IMR-90 (cell line): ENCODE measurements around the gene CD93. TPM values are rescaled to one million over a fixed set of nuclear protein-coding genes. Genes with fewer than 3 reads are reported as not detected.

ENCODE experiments used
- ATAC-seq: fragments of 200-7000 bp; cut with Tn5 transposase; 2 replicates; pipeline ENCODE4 v1.9.1; 2020; ENCODE audit warnings: low read depth, mild to moderate bottlenecking, moderate library complexity
- BruUV-seq: library from RNA; stranded (reverse); fragments of 400-500 nt; replicated peaks from 2 replicates; lab custom pipeline; 2021; lab: Mats Ljungman, UMichigan
- CTCF ChIA-PET: fragments of 300-600 bp; formaldehyde crosslinking; extraction: SDS; loops from one replicate; lab custom pipeline; 2021; ENCODE audit warnings: antibody characterized with exemption; lab: Yijun Ruan, JAX
- POLR2A ChIA-PET: fragments of 300-600 bp; sonication (Branson Sonifier 250); formaldehyde crosslinking; loops from one replicate; lab custom pipeline; 2022; ENCODE audit warnings: antibody characterized with exemption; ENCODE audit not compliant: unreplicated experiment; lab: Charles Lee
- DNase-seq: peaks from one replicate; pipeline ENCODE4 v3.0.0; 2013
- H2AFZ ChIP-seq: replicated peaks from 2 replicates; pipeline ENCODE3; 2013; ENCODE audit warnings: low read length, mild to moderate bottlenecking; ENCODE audit not compliant: poor library complexity
- H2AK5ac ChIP-seq: 2 replicates; pipeline ENCODE4 v1.6.1; 2013; ENCODE audit warnings: low read depth, low read length, inconsistent platforms
- H2AK9ac ChIP-seq: replicated peaks from 2 replicates; pipeline ENCODE3; 2013; ENCODE audit warnings: mild to moderate bottlenecking, low read depth, low read length, moderate library complexity; ENCODE audit not compliant: poor library complexity
- H2BK120ac ChIP-seq: 2 replicates; pipeline ENCODE4 v1.6.1; 2013; ENCODE audit warnings: low read depth, low read length, inconsistent platforms
- H2BK15ac ChIP-seq: 3 replicates; pipeline ENCODE4 v1.6.1; 2013; ENCODE audit warnings: low read depth, low read length, inconsistent platforms
- H2BK20ac ChIP-seq: 2 replicates; pipeline ENCODE4 v1.6.1; 2013; ENCODE audit warnings: low read depth, mild to moderate bottlenecking, inconsistent platforms, low read length, moderate library complexity
- H2BK5ac ChIP-seq: 2 replicates; pipeline ENCODE4 v1.6.1; 2013; ENCODE audit warnings: mild to moderate bottlenecking, low read depth, low read length, inconsistent platforms; ENCODE audit not compliant: poor library complexity, severe bottlenecking
- H3K14ac ChIP-seq: replicated peaks from 2 replicates; pipeline ENCODE4 v1.6.1; 2013; ENCODE audit warnings: low read depth, low read length, inconsistent platforms
- H3K18ac ChIP-seq: 2 replicates; pipeline ENCODE4 v1.6.1; 2013; ENCODE audit warnings: low read depth, low read length, control low read depth
- H3K23ac ChIP-seq: 2 replicates; pipeline ENCODE4 v1.6.1; 2013; ENCODE audit warnings: low read depth, low read length, inconsistent platforms
- H3K27ac ChIP-seq: 2 replicates; pipeline ENCODE4 v1.5.1; 2013; ENCODE audit warnings: mild to moderate bottlenecking, control low read depth, low read length; ENCODE audit not compliant: insufficient read depth
- H3K27me3 ChIP-seq: 2 replicates; pipeline ENCODE4 v1.6.1; 2013; ENCODE audit warnings: low read length; ENCODE audit not compliant: control insufficient read depth, insufficient read depth
- H3K36me3 ChIP-seq: 2 replicates; pipeline ENCODE4 v1.6.1; 2013; ENCODE audit warnings: low read length, mixed read lengths; ENCODE audit not compliant: control insufficient read depth, insufficient read depth
- H3K4ac ChIP-seq: 2 replicates; pipeline ENCODE4 v1.6.1; 2013; ENCODE audit warnings: low read depth, low read length, inconsistent platforms
- H3K4me1 ChIP-seq: 2 replicates; pipeline ENCODE4 v1.6.1; 2013; ENCODE audit warnings: low read length, mixed read lengths; ENCODE audit not compliant: control insufficient read depth, insufficient read depth
- H3K4me2 ChIP-seq: 2 replicates; pipeline ENCODE4 v1.6.1; 2013; ENCODE audit warnings: low read depth, mild to moderate bottlenecking, control low read depth, low read length, moderate library complexity
- H3K4me3 ChIP-seq: 2 replicates; pipeline ENCODE4 v1.5.1; 2013; ENCODE audit warnings: low read depth, mild to moderate bottlenecking, control low read depth, low read length, moderate library complexity; ENCODE audit not compliant: insufficient read depth
- H3K56ac ChIP-seq: 2 replicates; pipeline ENCODE4 v1.6.1; 2013; ENCODE audit warnings: low read length, inconsistent platforms; ENCODE audit not compliant: insufficient read depth; ENCODE audit errors: extremely low read depth
- H3K79me1 ChIP-seq, 2 experiments: 2 replicates each; pipeline ENCODE4 v1.6.1; 2013; ENCODE audit warnings: low read length in 2 of 2, inconsistent platforms in 1 of 2, low read depth in 1 of 2
- H3K9ac ChIP-seq: 2 replicates; pipeline ENCODE4 v1.6.1; 2013; ENCODE audit warnings: low read depth, low read length, control low read depth
- H3K9me1 ChIP-seq: 2 replicates; pipeline ENCODE4 v1.6.1; 2013; ENCODE audit warnings: low read length, inconsistent platforms; ENCODE audit not compliant: insufficient read depth
- H3K9me3 ChIP-seq: 2 replicates; pipeline ENCODE4 v1.6.1; 2013; ENCODE audit warnings: low read length; ENCODE audit not compliant: control insufficient read depth, insufficient read depth
- H4K20me1 ChIP-seq: 2 replicates; pipeline ENCODE4 v1.6.1; 2013; ENCODE audit warnings: low read length, inconsistent platforms; ENCODE audit not compliant: insufficient read depth
- H4K5ac ChIP-seq: 2 replicates; pipeline ENCODE4 v1.6.1; 2013; ENCODE audit warnings: mild to moderate bottlenecking, low read depth, low read length, control low read depth
- H4K8ac ChIP-seq, 2 experiments: 2 replicates each; pipeline ENCODE4 v1.6.1; 2013; ENCODE audit warnings: low read depth in 2 of 2, low read length in 2 of 2, control low read depth in 1 of 2, inconsistent platforms in 1 of 2
- H4K91ac ChIP-seq: 2 replicates; pipeline ENCODE4 v1.6.1; 2013; ENCODE audit warnings: low read depth, low read length, inconsistent platforms; ENCODE audit not compliant: insufficient read depth
- BHLHE40 ChIP-seq: fragments of 150-350 bp; IDR thresholded peaks from 2 replicates; pipeline ENCODE4 v1.6.1; 2016; ENCODE audit warnings: mild to moderate bottlenecking, low read depth, low read length
- CHD1 ChIP-seq: IDR thresholded peaks from 2 replicates; pipeline ENCODE4 v1.6.1; 2012; ENCODE audit warnings: low read depth, low read length, improper control_type of control experiment
- MAZ ChIP-seq: IDR thresholded peaks from 2 replicates; pipeline ENCODE4 v1.6.1; 2012; ENCODE audit warnings: low read depth, mild to moderate bottlenecking, low read length, improper control_type of control experiment, moderate library complexity, borderline replicate concordance
- MXI1 ChIP-seq: IDR thresholded peaks from 2 replicates; pipeline ENCODE4 v1.6.1; 2012; ENCODE audit warnings: low read depth, mild to moderate bottlenecking, low read length, moderate library complexity, borderline replicate concordance
- RFX5 ChIP-seq: IDR thresholded peaks from 2 replicates; pipeline ENCODE4 v1.8.0; 2012; ENCODE audit warnings: low read depth, mild to moderate bottlenecking, low read length, moderate library complexity
- SMC3 ChIP-seq: fragments of 150-350 bp; IDR thresholded peaks from 2 replicates; pipeline ENCODE4 v1.6.1; 2016; ENCODE audit warnings: low read depth, mild to moderate bottlenecking, antibody characterized with exemption, low read length, moderate library complexity
- WGBS, 2 experiments: methylation state at CpG; one replicate each; pipeline versions ENCODE4 v1.1.5 to v1.1.7; 2013; ENCODE audit warnings: missing lambda C conversion rate in 2 of 2; ENCODE audit not compliant: insufficient read length in 1 of 2; ENCODE audit errors: extremely low coverage in 2 of 2; 5-methylcytosine and 5-hydroxymethylcytosine counted together
- dilution Hi-C: fragments of 300-500 bp; cut with HindIII; formaldehyde crosslinking; loops from one replicate; pipeline ENCODE4 v1.14.3; 2018; ENCODE audit warnings: low sequenced_read_pairs; ENCODE audit not compliant: unreplicated experiment
- in situ Hi-C: fragments of 300-500 bp; cut with MboI; formaldehyde crosslinking; loops from 3 replicates; pipeline ENCODE4 v1.14.3; 2019; ENCODE audit warnings: low sequenced_read_pairs, inconsistent platforms, mixed read lengths
- intact Hi-C: fragments of 100-400 bp; cut with micrococcal nuclease; formaldehyde crosslinking; loops from 2 replicates; pipeline ENCODE4 v1.10.0; 2022
- polyA plus RNA-seq, 3 experiments: library from polyadenylated mRNA; depleted of rRNA; stranded (reverse); fragments of >200 nt; gene quantifications; 2 replicates each; pipeline ENCODE4 v1.2.3, GENCODE V29; 2012; ENCODE audit warnings: low replicate concordance in 1 of 3
- total RNA-seq: library from RNA; depleted of rRNA; stranded (reverse); fragments of >200 nt; gene quantifications from 2 replicates; pipeline ENCODE4 v1.2.3, GENCODE V29; 2012
- TF ChIP-seq, protein P1 (sequence below): fragments of 150-350 bp; IDR thresholded peaks from 2 replicates; pipeline ENCODE4 v1.6.1; 2017; ENCODE audit warnings: mild to moderate bottlenecking, antibody characterized with exemption, low read length, low read depth
- TF ChIP-seq, protein P2 (sequence below): fragments of 150-350 bp; IDR thresholded peaks from 2 replicates; pipeline ENCODE4 v1.6.1; 2016; ENCODE audit warnings: low read depth, mild to moderate bottlenecking, low read length, moderate library complexity, borderline replicate concordance
- TF ChIP-seq, protein P3 (sequence below): conservative IDR thresholded peaks from 2 replicates; pipeline ENCODE4 v1.5.1; 2012; ENCODE audit warnings: mild to moderate bottlenecking, low read depth, low read length, improper control_type of control experiment

Gene CD93
- total and polyA plus RNA-seq, 2 of the 4 experiments (the other 2 are of a cell fraction) = under 0.01 to 0.02 TPM

DNA sequence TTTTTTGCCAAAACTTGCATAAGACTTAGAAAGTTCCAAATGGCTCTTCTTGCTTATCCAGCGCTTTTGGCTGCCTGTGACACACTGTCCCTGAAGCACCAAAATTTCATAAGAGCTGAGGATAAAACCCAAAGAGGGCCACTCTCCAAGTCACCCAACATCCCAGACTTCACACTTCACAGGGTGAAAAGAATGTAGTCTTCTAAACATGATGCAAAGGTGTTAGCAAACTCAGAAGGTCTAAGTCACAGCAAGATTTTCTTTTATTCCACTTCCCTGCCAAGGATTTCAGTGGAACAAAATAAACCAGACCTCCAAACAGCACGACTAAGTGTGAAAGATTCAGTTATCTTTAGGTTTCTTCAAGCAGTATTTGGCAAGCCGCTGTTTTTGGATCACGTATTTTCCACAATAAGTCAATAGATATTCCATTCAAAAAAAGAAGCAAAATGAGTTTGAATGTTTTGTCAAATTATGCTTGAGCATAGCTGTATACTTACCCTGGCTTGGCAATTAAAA, 44.6 kb upstream of the CD93 start:
- no peaks in the 10 kb centered on the region for H3K9me3 ChIP-seq
- no peaks in the 10 kb centered on the region for H3K79me1 ChIP-seq
- no peak overlapping the region for H4K8ac ChIP-seq
- no peak overlapping the region for H4K5ac ChIP-seq
- ChIA-PET POLR2A (no interaction called here), CTCF (no interaction called here)
- dilution Hi-C loops (no loop called here), intact Hi-C loops (no loop called here), in situ Hi-C loops (no loop called here)
- H3K4me3 ChIP-seq = no peak overlapping the region
- no CpG with 5 or more reads among the region's 4 CpGs for WGBS, 2 experiments
- H3K36me3 ChIP-seq = no peaks in the 10 kb centered on the region
- no peak overlapping the region for H2BK20ac ChIP-seq
- H4K20me1 ChIP-seq = no peaks in the 10 kb centered on the region
- no peak overlapping the region for H2BK15ac ChIP-seq
- H3K56ac ChIP-seq = no peak overlapping the region
- no peak overlapping the region for H2BK5ac ChIP-seq
- no peak overlapping the region for H3K23ac ChIP-seq
- no peak overlapping the region for H3K27ac ChIP-seq
- H3K9me1 ChIP-seq = no peaks in the 10 kb centered on the region
- H3K27me3 ChIP-seq = no peaks in the 10 kb centered on the region
- peaks cover 4% of the 10 kb centered on the region for H3K4me1 ChIP-seq
- no peak overlapping the region for H3K4ac ChIP-seq
- no peak overlapping the region for H3K14ac ChIP-seq
- no peak overlapping the region for H2BK120ac ChIP-seq
- no peak overlapping the region for H2AFZ ChIP-seq
- H4K91ac ChIP-seq = no peak overlapping the region
- ATAC-seq = no peak
- no peak overlapping the region for H2AK9ac ChIP-seq
- TF ChIP-seq, protein P1, sequence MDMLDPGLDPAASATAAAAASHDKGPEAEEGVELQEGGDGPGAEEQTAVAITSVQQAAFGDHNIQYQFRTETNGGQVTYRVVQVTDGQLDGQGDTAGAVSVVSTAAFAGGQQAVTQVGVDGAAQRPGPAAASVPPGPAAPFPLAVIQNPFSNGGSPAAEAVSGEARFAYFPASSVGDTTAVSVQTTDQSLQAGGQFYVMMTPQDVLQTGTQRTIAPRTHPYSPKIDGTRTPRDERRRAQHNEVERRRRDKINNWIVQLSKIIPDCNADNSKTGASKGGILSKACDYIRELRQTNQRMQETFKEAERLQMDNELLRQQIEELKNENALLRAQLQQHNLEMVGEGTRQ = no peak
- no peak for TF ChIP-seq MAZ
- no peak for TF ChIP-seq MXI1
- TF ChIP-seq, protein P2, sequence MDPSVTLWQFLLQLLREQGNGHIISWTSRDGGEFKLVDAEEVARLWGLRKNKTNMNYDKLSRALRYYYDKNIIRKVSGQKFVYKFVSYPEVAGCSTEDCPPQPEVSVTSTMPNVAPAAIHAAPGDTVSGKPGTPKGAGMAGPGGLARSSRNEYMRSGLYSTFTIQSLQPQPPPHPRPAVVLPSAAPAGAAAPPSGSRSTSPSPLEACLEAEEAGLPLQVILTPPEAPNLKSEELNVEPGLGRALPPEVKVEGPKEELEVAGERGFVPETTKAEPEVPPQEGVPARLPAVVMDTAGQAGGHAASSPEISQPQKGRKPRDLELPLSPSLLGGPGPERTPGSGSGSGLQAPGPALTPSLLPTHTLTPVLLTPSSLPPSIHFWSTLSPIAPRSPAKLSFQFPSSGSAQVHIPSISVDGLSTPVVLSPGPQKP = no peak
- no peak for TF ChIP-seq BHLHE40
- no peak for TF ChIP-seq CHD1
- no peak for TF ChIP-seq RFX5
- TF ChIP-seq SMC3 = no peak
- TF ChIP-seq, protein P3, sequence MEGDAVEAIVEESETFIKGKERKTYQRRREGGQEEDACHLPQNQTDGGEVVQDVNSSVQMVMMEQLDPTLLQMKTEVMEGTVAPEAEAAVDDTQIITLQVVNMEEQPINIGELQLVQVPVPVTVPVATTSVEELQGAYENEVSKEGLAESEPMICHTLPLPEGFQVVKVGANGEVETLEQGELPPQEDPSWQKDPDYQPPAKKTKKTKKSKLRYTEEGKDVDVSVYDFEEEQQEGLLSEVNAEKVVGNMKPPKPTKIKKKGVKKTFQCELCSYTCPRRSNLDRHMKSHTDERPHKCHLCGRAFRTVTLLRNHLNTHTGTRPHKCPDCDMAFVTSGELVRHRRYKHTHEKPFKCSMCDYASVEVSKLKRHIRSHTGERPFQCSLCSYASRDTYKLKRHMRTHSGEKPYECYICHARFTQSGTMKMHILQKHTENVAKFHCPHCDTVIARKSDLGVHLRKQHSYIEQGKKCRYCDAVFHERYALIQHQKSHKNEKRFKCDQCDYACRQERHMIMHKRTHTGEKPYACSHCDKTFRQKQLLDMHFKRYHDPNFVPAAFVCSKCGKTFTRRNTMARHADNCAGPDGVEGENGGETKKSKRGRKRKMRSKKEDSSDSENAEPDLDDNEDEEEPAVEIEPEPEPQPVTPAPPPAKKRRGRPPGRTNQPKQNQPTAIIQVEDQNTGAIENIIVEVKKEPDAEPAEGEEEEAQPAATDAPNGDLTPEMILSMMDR = no peak
- H3K18ac ChIP-seq = no peak overlapping the region
- no peak for DNase-seq
- no peak overlapping the region for H3K4me2 ChIP-seq
- no peak overlapping the region for H3K9ac ChIP-seq
- BruUV-seq = no TSS peak
- no peak overlapping the region for H2AK5ac ChIP-seq
